NCI-H524 (cell line): Measurements from ENCODE around the gene KCNMA1.
A peak's percentile ranks its signal among the peaks of the same experiment; 100 is the strongest.

ENCODE experiments used
- DNase-seq, 2 experiments: peaks; one replicate each; lab custom pipeline; 2025; lab: John Stamatoyannopoulos, UW

The KCNMA1 gene

DNA sequence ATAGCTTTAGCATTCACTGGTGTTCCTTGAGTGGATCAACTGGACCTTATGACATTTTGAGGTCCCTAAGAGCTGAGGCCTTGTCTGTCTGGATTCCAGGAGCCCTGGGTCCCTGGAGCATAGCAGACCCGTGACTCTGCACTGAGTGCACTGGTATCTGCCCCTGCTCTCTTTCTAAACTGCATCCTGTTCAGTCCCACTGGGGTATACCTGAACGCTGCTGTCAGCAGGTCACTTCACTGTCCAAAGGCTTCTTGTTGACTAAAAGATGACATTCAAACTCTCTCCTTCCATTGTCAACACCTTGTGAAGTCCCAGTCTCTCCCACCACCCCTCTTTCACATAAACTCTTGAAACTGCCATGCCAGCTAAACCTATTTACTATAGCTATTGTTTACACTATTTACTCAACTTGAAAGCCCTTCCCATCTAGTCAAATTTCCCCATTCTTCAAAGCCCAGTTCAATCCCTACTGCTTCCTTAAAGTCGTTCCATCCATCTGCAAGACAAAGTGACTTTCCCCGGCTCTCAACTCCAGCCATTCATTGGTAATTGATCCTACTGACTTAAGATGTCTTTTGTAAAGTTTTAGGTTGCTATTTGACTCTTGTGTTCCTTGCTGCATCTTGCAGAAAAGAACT lies 523.3 kb downstream of the KCNMA1 start:
- no peak for DNase-seq

DNA sequence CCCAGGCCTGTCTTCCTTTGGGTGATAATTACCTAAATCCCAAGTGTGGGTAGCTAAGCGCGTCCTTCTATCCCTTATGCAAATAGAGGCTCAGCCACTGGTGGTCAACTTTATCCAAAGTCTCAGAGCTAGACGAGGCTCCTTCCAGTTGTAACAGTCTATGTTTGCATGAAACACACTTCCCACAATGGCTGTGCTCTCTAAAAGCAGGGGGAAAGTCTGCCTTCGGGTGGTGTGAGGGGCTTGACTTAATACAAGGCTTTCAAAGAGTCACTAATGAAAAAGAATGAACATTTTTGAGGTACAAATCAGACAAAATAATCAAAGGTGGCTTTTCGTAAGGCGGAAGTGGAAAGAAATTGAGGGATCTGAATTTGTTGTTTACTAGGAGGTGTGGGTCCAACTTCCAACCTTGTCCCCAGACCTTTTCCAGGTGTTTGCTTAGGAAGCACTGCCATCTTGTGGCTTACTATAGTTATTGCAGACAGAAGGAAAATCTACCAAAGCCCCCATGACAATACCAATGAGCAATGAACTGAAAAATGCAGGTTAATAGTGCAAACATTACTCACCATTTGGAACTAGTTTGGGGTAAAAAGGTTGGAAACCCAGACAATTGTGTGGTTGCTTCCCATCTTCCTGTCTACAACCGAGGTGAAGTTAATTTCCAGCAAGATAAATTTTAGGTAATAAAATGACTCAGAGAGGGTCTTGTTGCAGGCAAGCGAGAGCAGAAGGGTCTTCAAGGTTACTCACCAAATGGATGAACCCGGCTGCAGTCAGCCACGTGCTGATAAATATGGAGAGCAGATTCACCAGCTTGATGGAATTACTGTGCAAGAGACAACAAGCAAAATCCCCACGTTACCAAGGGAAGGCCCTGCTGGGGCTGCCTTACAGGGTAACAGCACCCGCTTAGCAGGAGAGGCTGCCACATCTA lies 525.7 kb downstream of the KCNMA1 start:
- DNase-seq: peak; percentile 13 to 24

DNA sequence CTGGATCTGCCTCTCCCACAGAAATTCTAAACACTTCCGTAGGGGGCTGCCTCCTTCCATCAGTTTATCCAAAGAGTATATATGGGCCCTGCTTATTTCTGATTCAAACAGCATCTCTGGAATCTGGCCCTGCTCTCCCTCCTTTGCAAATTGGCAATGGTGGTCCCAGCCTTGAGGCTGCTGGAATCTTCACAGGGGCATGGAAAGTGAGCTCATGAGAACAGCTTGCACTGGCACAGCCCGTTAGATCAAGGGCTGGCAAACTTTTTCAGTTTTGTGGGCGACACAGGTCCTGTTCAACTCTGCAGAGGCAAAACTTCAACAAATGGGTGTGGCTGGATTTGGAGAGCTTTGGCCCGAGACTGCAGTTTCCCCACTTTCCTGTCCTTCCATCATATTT lies 526.9 kb downstream of the KCNMA1 start:
- DNase-seq: no peak

DNA sequence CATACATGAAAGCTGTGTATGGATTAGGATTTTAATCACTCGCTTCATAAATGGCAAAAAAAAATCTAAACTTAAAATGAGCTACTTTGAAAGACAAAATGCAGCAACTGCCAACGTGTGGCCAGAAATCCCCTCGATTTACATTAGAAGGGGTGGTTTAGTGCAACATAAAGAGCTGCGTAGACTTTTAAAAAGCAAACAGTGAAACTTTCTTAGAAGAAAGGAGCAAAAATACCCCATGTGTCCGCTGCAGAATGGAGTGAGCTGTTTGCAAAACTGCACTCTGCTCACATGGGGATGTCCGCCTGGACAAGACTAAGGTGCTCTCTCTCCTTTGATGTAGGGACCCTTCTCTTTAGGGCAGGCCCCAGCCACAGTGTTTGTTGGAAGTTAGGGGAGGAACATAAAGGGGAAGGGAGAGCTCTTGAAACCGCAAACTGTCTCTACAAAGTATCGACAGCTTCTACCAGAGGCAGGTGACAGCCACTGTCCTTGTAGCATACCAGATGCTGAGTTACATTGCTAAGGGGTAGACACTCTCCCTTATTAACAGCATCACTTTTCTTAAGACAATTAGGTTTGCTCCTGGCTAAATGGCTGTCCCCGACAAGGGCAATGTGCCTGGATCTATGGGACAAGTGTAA lies 528.1 kb downstream of the KCNMA1 start:
- DNase-seq: no peak

DNA sequence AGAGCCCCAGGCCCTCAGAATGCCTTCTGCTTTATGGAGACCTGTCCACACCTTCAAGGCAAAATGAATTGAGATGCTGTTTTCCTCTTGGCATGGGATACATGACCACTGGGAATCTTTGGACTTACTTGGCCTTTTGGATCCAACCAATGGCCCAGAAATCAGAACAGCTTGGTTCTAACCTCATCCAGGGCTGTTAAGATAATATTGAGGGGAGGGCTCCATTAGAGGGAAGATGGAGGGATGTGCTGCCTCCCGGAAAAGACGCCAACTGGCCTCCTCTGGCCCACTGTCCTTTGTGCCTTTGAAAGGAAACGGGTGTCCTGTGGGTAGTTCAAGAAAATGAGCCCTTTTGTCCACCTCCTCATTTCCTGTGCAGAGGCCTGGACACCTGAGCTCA lies 530.9 kb downstream of the KCNMA1 start:
- DNase-seq: no peak

DNA sequence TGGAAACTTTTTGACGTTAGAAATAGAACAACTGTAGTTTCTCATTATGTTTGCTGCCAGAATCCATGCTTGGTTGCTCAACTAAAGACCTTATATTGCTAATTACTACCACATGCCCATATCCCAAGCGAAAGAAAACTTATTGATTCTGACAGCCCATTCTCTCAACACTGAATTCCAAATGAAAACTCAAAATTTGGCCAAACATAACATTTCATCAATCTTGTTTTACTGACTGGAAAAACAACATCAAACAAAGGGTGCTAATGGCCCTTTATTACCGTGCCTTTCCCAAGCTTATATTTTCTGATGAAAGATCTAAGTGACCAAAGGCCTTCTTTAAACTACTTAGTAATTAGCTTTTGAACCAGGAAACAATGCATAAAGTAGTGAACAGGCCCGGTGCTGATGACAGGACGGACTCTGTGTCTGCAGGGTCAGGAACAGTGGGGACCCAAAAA lies 531.8 kb downstream of the KCNMA1 start:
- no peak for DNase-seq

DNA sequence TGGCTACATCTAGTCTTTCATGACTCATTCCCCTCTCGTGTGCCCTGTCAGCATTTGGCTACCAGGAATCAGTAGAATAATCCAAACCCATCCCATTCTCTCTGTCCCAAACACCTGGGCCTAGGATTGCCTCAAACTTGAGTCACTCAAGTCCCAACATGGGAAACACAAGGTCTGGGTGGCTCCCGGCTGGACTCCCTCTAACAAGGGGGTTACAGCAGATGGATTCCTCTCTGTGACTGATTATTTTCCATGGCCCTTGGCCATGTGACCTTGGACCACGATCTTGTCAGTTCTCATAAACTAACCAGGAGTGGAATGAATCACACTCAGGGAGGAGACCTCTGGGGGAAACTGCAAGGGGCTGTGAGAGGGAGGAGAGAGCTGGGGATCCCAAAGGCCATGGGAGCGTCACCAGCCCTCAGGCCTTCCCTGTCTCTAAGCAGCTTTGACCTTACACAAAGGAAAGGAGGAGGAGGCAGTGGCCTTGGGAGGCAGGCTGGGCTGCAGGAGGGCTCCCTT lies 533.1 kb downstream of the KCNMA1 start:
- DNase-seq: no peak

DNA sequence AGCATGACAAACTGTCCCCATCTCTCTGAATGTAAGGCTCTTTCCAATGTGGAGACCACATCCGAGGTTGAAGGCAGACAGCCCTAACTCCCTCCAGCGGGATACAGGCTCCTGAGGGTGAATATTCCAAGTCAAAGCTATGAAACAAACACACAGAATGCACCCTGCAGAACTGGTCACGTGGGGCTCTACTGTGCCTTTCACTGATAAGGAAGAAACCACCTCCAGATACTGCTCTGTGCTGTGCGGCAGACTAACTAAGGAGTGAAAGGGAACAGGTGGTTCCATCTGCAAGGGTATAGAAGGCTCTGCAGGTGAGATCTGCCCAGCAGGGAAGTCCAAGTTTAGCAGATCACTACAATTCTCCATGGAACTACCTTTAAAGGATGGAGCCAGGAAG lies 534.4 kb downstream of the KCNMA1 start:
- no peak for DNase-seq

DNA sequence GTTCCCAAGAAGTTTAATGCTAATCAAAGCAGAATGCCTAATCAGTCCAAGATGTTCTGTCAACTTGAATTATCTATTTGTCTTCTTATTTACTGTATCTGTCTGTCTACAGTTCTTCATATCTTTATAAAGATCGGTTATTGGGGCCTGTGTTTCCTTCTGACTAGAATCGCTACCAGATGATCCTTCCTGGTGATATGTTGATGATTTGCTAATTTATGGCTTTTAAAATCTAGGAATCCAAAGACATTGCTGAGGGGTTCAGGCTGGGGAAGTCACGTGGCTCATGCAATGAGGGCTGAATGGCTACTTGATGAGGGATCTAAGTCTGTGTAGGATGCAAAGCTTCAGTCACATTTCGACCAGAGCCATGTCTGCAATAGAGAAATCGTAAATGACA lies 536.3 kb downstream of the KCNMA1 start:
- DNase-seq: no peak

DNA sequence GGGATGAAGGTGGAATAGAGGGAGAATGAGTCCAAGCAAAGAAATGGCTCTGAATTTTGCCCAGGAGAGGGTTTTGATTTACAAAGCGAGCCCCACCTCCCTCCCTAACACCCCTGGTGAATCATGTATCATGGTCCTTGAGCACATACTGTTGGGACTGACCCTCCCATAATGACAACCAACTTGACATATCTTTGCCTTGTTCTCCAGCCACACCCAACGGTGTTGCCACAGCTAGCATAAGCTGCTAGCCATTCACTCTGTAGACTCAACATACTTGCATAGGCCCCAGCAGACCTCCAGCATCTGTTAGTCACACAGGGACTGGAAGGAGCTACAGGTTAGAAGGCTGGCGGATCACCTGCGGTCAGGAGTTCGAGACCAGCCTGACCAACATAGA lies 538.5 kb downstream of the KCNMA1 start:
- DNase-seq: no peak

DNA sequence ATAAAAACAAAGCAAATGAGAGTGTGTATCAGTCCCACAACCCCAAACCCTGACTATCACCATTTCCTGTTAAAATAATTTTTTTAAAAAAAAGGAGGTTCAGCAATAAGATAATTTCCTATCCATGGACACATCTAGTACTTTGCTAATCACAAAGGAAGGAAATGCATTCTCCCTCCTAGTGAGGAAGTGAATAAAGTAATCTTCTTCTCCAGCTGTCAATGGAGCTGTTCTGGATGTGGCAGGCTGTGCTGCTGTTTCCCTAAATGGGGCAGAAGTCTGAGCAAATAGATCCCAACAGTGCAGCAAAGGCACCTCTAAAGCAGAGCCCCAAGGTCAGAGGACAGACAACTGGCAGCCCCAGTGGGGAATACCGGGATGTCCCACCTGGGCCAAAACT lies 540.0 kb downstream of the KCNMA1 start:
- no peak for DNase-seq

DNA sequence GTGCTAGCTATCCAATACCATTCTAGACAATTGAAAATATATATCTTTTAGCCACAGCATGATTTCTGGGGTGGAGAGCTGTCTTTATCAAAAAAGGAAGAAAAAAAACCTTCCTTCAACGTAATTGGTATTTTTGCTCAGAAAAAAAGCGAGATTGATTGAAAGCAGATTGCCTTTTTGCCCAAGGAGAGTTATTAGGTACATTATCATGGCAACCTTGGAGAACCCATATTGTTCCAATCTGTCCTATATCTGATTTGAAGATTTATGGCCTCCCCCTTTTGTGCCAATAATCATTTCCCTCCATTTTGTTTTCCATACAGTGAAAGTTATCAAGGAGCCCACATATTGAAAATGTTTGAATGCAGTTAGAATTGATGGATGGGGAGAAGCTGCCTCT lies 544.5 kb downstream of the KCNMA1 start:
- no peak for DNase-seq

DNA sequence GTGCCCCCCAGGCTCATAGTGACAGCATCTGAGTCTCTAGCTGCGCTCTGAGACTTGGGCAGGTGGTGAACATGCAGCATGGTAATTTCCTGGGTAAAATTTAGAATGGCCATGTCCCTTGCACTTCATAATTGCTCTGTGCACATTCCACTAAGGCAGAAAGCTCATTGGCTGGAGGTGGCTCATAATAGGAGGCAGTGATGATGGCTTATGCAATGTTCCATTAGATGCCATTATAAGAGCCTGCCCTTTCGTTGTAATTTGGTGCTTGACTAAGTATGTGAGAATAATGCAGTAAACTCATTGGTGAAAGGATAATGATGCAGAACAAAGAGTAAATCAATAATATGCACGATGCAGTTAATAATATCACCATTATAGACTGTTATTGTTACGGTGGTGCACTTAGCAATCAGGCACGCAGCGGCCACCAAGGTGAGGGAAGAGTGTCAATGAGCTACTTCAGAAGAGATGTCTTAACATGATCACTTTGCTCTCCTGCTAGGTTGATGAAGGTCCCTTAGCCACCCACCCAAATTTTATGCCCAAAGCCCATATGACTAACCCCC lies 545.9 kb downstream of the KCNMA1 start:
- DNase-seq: no peak

DNA sequence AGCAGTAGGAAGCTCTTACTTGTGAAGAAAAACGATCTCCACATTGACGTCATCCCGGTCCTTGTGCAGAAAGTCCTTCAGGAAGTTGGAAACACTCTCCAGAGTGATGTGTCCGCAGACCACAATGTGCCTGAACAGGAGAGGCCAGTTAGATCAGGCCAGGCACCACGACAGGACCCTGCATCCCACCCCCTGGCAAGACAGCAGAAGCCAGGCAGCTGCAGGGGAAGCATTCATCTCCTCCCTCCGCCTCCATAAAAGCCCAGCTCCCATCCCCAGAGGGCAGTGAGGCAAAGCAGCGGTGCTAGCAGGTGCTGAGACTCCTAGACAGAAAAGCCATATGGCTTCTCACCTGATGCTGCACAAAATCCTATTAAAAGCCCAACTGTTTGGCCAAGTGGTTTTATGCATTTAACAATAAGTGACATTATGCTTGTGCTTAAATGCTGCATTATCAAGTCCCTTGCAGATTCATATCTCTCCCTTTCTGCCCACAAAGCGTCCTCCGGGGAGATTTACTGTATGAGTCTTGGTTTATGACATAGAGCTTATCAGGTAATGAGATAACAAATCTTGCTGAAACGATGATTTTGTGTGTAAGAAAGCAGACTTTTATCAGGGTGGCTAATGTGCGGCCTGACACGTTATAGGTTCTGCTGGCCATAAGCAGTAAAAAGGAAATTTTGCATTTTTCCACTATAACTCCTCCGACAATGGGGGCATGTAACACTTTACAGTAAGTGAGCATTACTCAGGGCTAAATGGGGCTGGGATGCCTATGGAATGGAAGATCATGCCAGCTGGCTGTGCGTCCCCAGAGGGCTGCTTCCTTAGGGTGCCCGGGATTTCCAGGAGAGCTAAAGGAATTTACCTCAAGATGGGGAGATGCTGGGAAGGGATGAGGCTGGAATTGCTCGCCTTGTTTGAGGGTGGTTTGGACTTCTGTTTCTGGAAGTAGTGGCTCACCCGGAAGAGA lies 546.9 kb downstream of the KCNMA1 start:
- peak; percentile 63 to 88 for DNase-seq

DNA sequence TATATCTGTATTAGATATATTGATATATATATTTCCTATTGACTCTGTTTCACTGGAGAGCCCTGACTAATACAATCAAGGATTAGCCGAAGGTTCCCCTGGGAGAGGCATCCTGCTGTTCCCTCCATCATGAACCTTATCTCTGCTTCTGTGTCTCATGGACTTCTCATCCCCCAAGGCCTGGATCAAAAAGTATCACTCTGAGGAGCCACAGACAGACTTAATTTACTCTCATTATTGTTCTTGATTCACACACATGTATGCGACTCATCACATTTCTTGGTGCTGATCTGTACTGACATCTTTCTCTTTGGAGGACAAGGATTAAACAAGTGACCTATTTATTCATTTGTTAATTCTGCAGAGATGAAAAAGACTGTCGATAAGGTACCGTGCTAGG lies 550.2 kb downstream of the KCNMA1 start:
- no peak for DNase-seq

DNA sequence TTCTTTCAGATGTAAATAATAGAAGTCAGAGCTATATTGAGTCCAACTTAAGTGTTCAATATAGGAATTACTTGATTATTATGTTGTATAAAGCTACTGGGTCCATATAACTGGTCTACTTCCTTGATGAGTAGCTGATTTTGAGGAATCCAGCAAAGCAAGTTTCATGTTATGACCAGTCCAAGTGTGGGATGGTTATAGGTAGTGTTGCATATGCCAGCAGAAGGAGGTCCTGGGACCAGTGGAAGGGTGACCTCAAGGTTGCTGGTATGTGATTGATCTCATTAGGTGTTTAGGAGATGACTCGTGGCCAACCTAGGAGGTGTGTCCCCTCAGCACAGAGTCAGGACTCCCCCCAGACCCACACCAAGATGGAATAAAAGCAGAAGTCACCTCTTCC lies 551.5 kb downstream of the KCNMA1 start:
- DNase-seq: no peak

DNA sequence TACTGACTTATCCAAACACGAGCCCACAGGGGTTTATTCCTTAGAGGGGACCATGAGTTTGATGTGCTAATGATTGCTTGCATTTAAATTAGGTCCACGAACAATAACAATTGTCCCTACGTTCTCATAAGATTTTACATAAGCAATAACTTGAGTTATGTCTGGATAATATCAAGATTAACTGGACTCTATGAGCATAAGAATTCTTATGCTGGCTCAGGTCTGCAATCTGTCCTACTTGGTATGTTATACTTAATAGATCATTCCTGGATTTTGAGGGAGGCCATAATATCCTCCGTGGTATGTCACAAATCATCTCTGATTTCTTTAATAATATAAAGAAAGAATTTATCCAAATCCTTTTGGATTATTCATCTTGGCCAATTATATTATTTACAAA lies 552.3 kb downstream of the KCNMA1 start:
- DNase-seq: no peak

DNA sequence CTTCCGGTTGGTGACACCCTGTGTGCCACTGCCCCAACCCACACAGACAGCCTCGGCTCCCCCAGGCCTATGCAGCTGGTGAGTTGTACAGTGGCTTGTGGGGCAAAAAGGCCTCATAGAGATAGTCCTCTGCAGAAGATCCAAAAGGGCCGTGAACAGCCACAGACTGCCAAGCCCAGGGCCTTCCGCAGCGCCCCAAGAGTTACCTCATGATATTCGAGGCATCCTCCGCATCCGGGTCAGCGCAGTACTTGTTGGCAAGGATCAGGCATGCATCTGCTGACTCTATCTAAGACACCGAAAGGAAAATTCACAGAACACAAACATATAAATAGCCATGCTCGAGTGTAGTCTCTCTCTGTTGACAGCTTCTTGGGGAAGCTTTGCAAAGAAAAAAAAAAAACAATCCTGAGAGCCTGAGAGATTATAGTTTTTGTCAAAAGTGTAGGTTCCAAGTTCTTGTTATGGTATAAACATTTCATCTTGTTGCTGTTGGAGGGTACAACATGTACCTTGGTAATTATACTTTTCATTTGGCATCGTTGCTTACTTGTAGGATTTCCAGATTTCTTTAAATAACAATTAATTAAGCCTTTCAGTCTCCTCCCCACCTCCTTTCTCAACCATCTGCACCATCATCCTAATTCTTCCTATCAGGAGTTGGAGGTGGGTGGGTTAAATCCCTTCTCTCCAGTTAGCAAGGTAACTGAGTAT lies 553.0 kb downstream of the KCNMA1 start:
- DNase-seq: peak in 1 of 2 experiments; percentile 3

DNA sequence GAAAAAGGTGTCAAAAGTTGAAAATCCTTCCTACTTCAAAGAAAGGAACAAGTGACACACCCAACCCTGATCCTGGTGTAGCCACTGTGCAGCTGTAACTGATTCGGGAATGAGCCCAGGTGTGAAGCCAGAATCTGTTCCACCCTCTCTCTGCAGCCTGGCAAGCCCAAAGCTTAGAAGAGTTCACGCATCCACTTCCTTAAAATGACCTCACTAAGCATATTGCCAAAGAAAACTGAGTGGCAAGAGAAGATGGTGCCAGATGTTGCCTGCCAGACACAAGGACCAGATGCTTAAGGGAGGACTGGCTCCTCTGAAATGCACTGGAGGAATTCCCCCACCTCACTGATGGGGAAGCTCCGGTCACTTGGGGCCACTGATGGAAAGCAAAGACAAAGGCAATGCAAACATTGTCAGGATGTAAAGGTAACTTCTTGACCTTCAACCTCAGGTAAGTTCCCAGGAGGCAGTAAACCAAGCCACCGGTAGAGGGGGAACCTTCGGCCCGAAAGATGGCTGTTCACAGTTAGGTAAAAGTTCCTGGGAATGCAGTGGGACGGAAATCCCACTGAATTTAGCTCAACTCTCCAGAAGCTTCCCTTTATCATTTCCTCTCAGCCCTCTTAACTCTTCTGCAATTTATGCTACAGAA lies 554.9 kb downstream of the KCNMA1 start:
- peak in 1 of 2 experiments; percentile 46 for DNase-seq

DNA sequence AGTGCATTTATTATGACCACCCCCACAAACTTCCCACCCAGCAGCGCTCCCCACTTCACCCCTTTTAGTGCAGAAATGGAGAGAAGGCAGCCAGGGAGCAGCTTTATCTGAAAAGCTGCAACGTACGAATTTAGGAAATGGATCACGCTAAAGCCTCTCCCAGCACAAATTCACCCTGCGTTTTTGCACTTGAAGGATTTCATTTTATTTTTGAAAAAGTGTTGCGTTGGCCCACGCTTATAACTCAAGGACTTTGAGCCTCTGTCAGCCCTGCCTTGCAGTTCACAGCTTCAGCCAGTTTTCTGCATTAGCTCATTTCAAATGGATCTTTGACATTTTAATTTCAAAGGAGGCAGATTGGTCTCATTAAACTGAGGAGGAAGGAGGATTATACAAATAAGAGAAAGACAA lies 556.1 kb downstream of the KCNMA1 start:
- no peak for DNase-seq
